GM19099 (cell line): Measurements from ENCODE around the gene GAS7.

Experiments
- POLR2A ChIP-seq: IDR thresholded peaks from 3 replicates; pipeline ENCODE4 v1.6.1; 2011; ENCODE audit warnings: low read depth; ENCODE audit not compliant: insufficient read length; ENCODE audit errors: extremely low read depth

Gene GAS7

DNA sequence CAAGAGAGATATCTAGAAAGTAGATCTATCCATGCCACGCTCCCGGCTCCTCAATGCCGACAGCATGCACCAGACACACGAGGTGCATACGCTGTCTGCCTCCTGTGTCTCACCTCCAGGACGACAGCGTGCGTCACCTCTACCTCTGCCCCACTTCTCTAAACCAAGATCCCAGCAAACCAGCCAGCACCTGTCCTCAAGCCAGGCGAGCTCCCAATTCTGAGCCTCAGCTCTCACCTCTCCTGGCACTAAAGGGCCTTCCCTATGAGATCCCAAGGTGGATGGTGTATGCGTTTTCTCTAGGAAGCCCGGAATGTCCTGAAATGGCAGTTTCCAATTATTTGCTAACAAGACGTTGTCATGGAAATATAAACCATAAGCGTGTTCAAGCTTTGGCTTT is 257.1 kb downstream of the GAS7 start:
- no peak for TF ChIP-seq POLR2A

DNA sequence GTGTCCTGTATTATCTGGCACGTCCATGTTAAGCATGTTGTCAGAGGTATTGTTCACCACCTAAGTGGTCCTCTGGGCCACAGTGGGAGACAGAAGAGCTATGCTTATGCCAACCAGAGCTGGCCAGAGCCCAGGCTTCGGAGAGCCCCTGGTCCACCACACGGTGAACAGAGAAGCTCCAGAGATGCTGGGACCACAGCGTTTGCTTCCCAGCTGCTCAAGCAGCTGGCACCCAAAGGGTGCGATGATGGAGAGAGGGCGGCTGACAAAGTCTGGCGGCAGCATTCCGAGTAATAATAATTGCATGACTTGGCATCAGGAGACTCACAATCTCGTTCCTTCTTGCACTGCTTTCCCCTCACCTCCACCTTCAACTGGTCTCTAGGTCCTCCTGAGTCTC is 257.6 kb downstream of the GAS7 start:
- no peak for TF ChIP-seq POLR2A

DNA sequence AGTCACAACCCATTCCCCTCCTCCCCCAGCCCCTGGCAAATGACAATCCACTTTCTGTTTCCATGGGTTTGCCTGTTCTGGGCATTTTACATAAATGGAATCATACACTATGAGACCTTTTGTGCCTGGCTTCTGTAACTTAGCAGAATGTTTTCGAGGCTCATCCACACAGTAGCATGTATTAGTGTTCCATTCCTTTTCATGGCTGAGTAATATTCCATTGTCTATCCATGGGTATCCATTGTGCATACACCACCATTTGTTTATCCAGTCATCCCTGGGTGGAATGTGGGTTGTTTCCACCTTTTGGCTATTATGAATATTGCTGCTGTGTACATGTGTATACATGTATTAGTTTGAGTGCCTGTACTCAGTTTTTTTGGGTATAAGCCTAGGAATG is 259.6 kb downstream of the GAS7 start:
- no peak for TF ChIP-seq POLR2A

GRCh38 chr17:9937901-9938300 is 260.5 kb downstream of the GAS7 start:
- TF ChIP-seq POLR2A = no peak

DNA sequence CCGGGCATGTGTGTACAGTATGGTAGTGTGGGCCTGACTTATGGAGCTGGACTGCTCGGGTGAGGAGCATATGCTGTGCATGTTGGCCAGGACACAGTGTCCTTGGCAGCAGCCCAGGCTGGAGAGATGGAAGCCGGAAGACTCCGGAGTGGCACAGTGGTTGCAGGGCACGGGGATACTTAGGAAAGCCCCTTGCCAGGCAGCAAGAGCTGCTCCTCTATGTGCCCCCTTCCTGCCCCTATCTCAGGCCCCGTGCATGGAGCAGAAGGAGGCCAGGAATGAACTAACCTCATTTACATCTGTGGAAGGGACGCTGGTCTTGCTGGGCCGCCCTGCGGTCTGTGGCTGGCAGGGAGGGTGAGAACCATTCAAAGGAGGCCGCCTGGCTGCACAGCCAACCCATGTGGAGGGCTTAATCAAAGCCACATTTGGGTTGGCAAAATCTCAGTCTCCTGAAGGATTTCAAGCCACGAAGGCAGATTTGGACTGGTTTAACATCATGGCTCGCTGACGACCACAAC is 261.1 kb downstream of the GAS7 start:
- no peak for TF ChIP-seq POLR2A

- no peak for TF ChIP-seq POLR2A
Measured at GRCh38 chr17:9936095-9936494, 262.3 kb downstream of the GAS7 start.

DNA sequence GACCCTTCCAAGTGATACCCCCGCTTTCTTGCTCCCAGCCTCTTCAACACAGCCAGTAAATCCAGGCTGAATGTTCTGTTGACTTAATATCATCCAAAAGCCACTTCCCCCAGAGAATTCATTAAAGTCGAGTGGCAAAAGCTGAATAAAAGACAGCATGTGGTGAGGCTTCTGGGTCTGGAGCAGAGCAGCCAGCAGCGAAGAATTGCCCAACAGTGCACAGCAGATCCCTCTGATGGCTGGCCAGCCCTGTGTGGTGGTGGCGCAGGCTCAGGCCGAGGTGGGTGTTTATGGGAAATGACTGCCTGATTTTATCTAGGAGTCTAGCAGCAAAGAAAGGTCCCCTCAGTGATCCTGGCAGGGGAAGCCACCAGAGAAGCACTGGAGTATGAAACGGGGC is 263.0 kb downstream of the GAS7 start:
- no peak for TF ChIP-seq POLR2A

DNA sequence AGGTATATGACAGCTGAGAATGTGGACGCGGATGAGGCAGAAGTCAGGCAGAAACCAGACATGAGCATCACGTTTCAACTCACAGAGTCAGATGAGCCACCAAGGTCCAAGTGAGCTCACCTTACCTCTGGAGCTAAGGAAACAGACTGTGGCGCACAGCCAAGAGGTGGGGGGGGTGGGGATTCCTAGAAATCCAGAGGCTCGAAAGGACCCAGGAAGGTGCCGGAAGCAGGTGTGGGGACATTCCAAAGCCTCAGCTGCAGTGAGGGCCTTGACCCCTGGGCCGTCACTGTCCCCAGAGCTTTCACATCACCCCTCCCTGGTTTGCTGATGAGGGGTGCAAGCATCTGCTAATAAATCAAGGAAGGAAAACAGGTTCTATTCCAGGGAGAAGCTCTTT is 264.1 kb downstream of the GAS7 start:
- no peak for TF ChIP-seq POLR2A

DNA sequence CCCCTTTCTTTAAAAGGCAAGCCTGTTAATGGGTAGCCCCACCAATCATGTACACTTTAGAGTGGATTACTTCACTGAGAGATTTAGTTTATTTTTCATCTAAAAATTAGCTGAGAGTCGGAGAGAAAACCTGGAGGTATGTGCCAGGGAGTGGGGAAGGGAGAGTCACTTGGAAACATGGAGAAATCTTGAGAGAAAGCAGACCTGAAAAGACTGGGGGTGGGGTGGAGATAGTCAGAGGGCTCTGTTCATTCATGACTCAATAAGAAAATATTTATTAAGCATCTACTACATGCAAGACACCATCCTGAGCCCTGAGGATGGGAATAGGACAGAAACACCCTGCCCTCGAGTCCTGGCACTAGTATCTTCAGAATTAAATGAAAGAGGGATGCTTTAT is 265.9 kb downstream of the GAS7 start:
- TF ChIP-seq POLR2A = no peak

DNA sequence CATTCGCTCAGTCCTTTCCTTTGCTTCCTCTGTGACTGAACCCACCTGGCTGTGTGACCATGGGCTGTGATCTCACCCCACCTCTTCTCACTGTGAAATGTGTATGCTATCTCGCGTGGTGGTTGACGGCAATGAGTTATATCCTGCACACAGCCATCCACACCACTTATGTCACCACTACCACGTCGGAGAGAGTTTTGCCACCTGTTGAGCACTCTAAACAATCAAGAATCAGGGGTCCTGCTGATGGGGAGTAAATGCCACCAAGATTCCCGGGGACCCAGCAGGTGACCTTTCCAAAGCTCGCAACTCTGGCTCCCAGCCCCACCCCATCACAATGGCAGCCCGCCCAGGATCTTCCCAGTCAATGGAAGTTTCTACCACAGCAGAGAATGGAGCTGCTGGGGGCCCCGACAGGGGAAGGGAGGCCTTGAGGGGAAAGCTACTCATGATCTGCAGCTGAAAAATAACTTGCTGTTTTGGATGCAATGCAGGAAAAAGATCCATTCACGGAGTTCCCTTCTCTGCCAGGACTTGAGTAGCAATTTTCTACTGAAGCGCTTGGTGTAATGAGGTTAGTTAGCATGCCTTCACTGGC is 267.2 kb downstream of the GAS7 start:
- no peak for TF ChIP-seq POLR2A

DNA sequence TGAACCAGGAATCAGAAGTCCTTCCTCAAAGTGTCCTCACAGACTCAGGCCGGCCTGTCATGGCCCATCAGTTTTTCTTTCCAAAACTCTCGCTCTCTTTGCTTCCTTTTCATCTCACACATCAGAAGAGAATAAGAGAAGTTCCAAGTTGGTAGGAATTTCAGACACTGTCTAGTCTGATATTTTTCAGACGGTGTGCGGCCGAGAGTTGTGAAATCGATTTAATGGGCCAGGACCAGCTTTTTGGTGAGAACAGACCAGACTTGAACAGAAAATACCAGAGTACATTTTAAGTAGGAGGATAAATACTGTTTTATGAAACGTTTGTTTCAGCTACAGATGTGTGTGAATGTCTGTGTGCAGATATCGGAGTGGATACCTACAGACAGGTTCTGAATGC is 268.5 kb downstream of the GAS7 start:
- TF ChIP-seq POLR2A = no peak

- TF ChIP-seq POLR2A = no peak
Measured at GRCh38 chr17:9928601-9929333, 269.6 kb downstream of the GAS7 start.

DNA sequence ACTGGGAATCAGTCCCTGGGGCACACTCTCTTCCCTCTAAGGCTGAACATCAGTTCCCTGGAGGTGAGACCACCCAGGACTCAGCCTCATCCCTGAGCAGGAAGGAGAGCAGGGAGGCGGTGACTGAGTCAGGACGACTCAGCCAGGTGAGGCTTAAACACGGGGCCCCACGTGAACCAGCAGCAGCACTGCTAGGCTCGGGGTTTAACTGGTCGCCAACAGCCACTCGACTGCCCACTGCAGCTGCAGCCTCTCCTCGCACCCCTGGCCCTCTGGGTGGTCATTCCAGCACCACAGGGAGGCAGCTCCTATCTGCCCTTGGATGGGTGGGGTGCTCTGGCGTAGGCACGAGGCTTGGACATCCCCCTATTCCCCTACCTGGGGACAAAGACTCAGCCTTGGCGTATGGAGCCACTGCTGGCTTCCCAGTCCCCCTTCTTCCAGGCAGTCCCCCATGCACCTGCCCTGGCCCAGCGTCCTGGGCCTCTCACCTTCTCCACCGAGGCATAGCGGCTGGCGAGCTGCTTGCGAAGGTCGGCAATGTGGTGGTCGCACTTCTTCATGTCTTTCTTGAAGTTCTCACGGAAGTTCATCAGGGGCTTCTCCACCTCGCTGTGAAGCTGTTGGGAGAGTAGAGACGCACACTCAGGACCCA is 272.1 kb downstream of the GAS7 start:
- no peak for TF ChIP-seq POLR2A

GRCh38 chr17:9925457-9925856 is 272.9 kb downstream of the GAS7 start:
- no peak for TF ChIP-seq POLR2A

DNA sequence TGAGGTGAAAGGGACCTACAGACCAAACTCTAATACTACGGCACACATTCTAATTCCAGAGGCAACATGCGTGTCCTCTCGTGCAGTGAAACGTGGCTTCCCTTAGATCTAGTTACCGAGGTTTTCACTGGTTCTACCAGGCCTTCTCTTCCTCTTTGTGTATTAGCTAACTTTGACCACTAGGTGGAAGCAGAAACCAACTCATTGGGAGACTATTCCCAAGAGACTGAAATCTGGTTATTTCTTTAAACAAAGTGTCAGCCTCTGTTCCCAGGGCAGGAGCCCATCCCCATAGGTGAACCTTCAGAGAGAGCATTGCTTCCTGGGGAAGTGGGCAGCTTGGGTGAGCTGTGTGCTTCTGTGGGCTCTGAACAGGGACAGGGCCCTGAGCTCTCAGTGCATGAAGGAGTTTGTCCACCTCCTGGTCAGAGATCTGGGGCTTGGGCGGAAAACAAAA is 273.6 kb downstream of the GAS7 start:
- TF ChIP-seq POLR2A = no peak
